GM19240 (cell line): ENCODE data around the gene KRTAP2-1.
"Not testable (repeated sequence)": the region's sequence is repeated elsewhere in the genome, so short reads cannot be mapped to it uniquely, and the experiment has no call there.

Source experiments
- DNase-seq: peaks from one replicate; pipeline ENCODE4 v3.0.0; 2011; ENCODE audit warnings: low spot score; ENCODE audit not compliant: insufficient read length

KRTAP2-1 gene

GRCh38 chr17:41057547-41057946 is 10.4 kb upstream of the KRTAP2-1 start:
- no peak for DNase-seq

GRCh38 chr17:41055130-41055529 is 8.0 kb upstream of the KRTAP2-1 start, which contains the start of gene KRTAP2-2:
Gene KRTAP2-2, minus strand, starts transcription at chr17:41055230. Its CDS starts 19 bp downstream, at chr17:41055211.
- DNase-seq, result not testable (repeated sequence)

- DNase-seq, result not testable (repeated sequence)
Measured at GRCh38 chr17:41054556-41054955, 7.4 kb upstream of the KRTAP2-1 start.

- DNase-seq, result no peak
Measured at GRCh38 chr17:41054025-41054424, 6.9 kb upstream of the KRTAP2-1 start.

- no peak for DNase-seq
Measured at GRCh38 chr17:41052566-41052965, 5.5 kb upstream of the KRTAP2-1 start.

GRCh38 chr17:41049110-41049509 is 2.0 kb upstream of the KRTAP2-1 start:
- DNase-seq, result no peak

- no peak for DNase-seq
Measured at GRCh38 chr17:41048441-41048840, 1.3 kb upstream of the KRTAP2-1 start.

GRCh38 chr17:41042953-41043352 is 4.2 kb downstream of the KRTAP2-1 start:
- DNase-seq, result no peak

GRCh38 chr17:41040783-41041571 is 6.1 kb downstream of the KRTAP2-1 start, which contains the start of gene KRTAP1-1:
Gene KRTAP1-1, minus strand, starts transcription at chr17:41041450. Its CDS starts 53 bp downstream, at chr17:41041397.
- not testable (repeated sequence) for DNase-seq

- no peak for DNase-seq
Measured at GRCh38 chr17:41037853-41038350, 9.2 kb downstream of the KRTAP2-1 start.

GRCh38 chr17:41034346-41034935 is 12.7 kb downstream of the KRTAP2-1 start, which contains the start of gene KRTAP1-3:
Gene KRTAP1-3, minus strand, starts transcription at chr17:41034874. Its CDS starts 53 bp downstream, at chr17:41034821.
- DNase-seq, result not testable (repeated sequence)

GRCh38 chr17:41029633-41030245 is 17.4 kb downstream of the KRTAP2-1 start, which contains the start of gene KRTAP1-4:
Gene KRTAP1-4, minus strand, starts transcription at chr17:41030195. Its CDS starts 117 bp downstream, at chr17:41030078.
- DNase-seq, result no peak

- no peak for DNase-seq
Measured at GRCh38 chr17:41026715-41027471, 20.2 kb downstream of the KRTAP2-1 start, which contains the start of gene KRTAP1-5. Gene KRTAP1-5, minus strand, starts transcription at chr17:41027208. Its CDS starts 53 bp downstream, at chr17:41027155.

GRCh38 chr17:41024697-41025096 is 22.4 kb downstream of the KRTAP2-1 start:
- DNase-seq, result no peak

GRCh38 chr17:41020336-41020735 is 26.8 kb downstream of the KRTAP2-1 start:
- no peak for DNase-seq

GRCh38 chr17:41019415-41019814 is 27.7 kb downstream of the KRTAP2-1 start:
- DNase-seq, result no peak

- DNase-seq, result no peak
Measured at GRCh38 chr17:41018541-41018940, 28.6 kb downstream of the KRTAP2-1 start.

GRCh38 chr17:41016578-41017215 is 30.4 kb downstream of the KRTAP2-1 start:
- DNase-seq, result no peak

- DNase-seq, result no peak
Measured at GRCh38 chr17:41015454-41015853, 31.7 kb downstream of the KRTAP2-1 start.

- DNase-seq, result no peak
Measured at GRCh38 chr17:41013606-41014005, 33.5 kb downstream of the KRTAP2-1 start.
